ENCODE data around the gene IL4R.
"Not testable (repeated sequence)": the region's sequence is repeated elsewhere in the genome, so short reads cannot be mapped to it uniquely, and the experiment has no call there.

IL4R gene

DNA sequence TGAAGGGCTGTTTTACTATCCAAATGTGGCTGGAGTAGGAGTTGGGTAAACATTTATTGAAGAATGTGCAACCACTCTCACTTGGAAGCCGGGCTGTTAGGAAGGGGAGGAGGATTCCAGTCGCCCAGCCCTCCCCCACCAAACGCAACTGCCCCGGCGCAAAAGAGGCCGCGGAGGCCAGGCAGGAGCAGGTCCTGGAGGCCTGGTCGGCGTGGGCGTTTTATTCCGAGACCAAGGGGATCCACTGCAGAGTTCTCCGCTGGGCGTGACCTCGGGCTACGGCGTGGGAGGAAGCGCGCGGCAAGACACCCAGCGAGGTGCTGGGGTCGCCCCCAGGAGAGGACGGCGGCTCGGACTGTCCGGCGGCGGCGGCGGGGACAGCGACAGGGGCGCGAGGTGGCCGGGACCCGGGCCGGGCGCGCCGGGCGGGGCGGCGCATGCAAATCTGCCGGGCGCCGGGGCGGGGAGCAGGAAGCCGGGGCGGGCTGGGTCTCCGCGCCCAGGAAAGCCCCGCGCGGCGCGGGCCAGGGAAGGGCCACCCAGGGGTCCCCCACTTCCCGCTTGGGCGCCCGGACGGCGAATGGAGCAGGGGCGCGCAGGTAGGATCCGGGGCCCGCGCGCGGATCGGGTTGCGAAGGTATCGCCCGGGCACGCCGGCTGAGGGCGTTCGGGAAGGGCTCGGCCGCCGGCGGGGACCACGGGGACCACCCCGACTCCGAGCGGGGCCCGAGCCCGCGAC, at the start of gene IL4R:
IL4R (plus strand) TSS at position 553 of the 739 bp plus-strand sequence. CDS start 26,230 bp downstream, outside the sequence.
- DNase-seq: peak; percentile 54 to 68

DNA sequence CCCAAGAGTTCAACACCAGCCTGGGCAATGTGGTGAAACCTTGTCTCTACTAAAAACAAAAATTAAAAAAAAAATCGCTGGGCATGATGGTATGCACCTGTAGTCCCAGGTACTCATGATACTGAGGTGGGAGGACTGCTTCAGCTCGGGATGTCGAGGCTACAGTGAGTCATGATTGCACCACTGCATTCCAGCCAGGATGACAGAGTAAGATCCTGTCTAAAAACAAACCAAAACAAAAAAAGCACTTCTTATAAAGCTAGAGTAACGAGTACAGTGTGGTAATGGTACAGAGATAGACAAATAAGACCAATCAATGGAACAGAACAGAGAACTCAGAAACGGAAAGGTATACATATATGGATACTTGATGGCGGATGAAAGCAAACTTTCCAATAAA, 49.6 kb upstream of the IL4R start:
- no peak for DNase-seq

DNA sequence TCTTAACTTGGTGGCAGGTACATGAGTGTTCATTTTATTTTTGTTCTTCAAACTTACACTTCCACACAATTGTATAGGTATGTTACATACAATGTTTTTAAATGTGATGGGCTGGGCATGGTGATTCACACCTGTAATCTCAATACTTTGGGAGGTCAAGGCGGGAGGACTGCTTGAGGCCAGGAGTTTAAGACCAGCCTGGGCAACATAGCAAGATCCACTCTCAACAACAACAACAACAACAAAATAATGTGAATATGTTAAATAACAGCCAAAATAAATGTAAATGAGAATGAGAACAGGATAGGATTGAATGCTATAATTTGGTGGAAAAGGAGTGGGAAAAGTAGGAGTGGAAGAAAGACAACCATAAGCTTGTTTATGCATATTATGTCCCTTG, 47.8 kb upstream of the IL4R start:
- DNase-seq: no peak

DNA sequence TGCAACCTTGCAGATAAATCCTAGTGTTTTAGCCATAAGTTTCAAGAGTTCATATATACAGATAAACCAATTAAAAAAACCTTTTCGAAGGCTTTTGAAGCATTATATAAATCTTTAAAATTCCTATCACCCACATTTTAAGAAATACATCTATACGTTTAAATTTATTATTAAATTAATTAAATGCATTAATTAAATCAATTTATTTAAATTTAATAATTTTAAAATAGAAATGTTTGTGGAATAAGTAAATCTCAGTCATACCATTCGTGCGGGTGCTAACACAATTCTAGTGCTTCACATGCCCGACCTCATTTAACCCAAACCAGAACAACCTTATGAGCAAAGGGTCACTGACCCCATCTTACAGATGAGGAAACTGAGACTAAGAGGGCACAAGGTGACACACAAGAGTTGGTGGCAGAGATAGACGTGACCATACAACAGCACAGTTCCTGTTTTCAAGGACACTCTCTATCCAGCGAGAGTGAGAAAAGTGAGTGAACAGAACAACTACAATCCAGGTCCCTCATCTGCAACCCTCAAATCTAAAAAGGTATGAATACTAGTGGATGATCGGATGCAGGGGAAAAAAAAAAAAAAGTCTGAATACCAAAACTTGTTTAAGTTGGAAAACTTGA, 46.6 kb upstream of the IL4R start:
- no peak for DNase-seq

DNA sequence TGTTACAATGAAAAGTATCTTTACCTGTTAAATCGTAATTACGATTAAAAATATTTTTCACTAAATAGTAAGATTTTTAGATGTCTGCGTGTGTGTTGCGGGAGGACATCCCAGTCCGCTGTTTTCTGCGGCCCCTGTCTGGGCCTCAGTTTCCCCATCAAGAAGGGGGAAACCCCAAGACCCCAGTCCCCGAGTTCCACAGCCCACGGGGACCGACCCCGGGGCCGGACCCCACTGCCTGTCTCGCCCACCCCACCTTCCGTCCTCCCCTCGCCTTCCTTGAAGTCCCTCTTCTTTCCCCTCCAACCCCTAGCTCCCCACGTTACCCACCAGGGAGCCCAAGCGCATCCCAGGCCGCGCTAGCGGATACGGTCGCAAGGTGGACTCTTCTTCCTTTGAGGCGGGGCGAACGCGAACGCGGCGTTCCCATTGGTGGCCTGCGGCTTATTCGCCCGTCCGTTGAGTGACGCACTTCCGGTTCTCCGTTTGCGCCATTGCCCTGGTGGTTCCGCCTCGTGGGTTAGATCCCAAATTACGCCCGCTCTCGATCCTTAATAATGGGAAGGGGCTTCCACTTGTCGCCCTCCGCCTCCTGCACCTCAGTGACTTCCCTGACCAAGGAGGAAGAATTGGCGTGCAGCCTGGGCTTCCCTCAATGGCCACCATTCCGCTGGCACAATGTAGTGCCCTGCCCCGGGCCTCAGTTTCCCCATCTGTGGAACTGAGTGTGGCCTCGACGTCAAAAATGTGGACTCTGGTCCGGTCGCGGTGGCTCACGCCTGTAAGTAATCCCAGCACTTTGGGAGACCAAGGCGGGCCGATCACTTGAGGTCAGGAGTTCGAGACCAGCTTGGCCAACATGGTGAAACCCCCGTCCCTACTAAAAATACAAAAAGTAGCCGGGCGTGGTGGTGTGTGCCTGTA, 45.1 kb upstream of the IL4R start, which contains the start of gene NSMCE1:
NSMCE1 (minus strand) TSS at position 397 of the 924 bp plus-strand sequence. CDS start 11,202 bp downstream, outside the sequence.
- DNase-seq: peak; percentile 96 to 97

DNA sequence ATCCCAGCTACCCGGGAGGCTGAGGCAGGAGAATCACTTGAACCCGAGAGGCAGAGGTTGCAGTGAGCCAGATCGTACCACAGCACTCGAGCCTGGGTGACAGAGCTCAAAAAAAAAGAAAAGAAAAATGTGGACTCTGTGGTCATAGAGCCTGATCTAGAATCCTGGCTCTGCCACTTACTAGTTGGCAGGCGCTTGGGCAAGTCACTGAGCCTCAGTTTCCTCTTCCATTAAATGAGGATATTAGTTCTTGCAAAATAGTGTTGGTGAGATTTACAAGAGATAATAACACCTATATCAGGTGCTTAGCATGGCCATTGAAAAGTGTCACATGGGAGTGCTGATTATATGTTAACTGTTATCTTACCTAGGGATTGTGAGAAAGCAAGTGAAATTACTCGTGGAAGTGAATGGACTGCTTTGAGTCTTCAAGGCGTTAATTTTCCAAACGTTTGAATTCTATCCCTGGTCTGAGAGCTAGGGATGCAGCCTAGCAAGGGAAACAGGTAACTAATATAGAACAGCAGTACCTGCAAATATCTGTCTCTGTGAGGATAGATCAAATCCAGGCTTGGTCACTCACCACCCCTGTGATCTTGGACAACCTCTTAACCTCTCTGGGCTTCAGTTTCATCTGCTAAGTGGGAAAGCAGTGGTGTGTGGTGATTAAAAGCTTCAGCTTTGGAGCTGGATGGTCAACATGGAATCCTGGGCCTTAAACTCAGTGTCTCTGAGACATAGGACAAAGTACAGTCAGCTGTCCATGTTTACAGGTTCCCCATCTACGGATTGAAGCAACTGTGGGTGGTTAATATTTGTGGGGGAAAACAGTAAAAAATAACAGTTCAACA, 44.2 kb upstream of the IL4R start:
- no peak for DNase-seq

DNA sequence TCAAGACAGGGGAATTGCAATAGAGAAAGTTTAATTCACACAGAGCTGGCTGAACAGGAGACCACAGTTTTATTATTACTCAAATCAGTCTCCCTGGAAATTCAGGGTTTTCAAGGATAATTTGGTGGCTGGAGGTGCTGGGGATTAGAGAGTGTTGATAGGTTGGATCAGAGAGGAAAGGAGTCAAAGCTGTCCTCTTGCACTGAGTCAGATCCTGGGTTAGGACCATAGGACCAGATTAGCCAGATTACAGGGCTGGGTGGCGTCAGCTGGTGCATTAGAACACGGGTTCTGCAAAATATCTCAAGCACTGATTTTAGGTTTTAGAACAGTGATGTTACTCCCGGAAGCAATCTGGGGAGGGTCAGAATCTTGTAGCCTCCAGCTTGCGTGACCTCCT, 43.4 kb upstream of the IL4R start:
- no peak for DNase-seq

DNA sequence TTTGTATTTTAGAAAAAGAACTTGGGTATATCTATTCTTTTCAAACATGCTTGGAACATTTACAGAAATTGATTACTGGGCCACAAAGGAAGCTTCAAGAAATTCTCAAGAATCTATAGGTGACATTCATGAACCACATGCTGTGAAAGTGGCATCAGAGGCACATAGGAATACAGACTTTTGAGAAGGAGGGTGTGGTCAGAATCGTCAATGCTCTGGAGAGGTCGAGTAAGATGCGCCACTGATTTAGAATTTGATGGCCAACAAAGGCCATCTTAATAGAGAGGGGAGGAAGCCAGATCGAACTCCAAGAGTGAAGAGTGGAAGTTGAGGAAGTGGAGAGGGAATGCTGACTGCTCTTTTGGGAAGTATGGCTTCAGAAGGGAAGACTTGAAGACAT, 41.7 kb upstream of the IL4R start:
- DNase-seq: no peak

DNA sequence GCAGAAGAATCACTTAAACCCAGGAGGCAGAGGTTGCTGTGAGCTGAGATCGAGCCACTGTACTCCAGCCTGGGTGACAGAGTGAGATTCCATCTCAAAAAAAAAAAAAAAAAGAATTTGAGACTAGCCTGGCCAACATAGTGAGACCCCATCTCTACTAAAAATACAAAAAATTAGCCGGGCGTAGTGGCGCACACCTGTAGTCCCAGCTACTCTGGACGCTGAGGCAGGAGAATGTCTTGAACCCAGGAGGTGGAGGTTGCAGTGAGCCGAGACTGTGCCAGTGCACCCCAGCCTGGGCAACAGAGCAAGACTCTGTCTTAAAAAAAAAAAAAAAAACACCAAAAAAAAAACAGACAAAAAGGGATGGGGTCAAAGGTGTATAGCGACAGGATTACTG, 41.1 kb upstream of the IL4R start:
- not testable (repeated sequence) for DNase-seq

DNA sequence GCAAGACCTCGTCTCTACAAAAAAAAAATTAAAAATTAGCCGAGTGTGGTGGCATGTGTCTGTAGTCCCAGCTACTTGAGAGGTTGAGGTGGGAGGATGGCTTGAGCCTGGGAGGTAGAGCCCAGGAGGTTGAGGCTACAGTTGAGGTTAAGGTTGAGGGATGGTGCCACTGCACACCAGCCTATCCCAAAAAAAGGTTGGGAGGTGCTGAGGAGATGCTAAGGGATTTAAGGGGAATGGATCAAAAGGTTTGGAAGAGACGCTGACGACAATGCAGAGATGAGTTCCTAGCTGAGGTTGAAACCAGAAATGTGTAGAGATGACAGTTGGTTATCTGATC, 40.5 kb upstream of the IL4R start:
- DNase-seq: no peak

DNA sequence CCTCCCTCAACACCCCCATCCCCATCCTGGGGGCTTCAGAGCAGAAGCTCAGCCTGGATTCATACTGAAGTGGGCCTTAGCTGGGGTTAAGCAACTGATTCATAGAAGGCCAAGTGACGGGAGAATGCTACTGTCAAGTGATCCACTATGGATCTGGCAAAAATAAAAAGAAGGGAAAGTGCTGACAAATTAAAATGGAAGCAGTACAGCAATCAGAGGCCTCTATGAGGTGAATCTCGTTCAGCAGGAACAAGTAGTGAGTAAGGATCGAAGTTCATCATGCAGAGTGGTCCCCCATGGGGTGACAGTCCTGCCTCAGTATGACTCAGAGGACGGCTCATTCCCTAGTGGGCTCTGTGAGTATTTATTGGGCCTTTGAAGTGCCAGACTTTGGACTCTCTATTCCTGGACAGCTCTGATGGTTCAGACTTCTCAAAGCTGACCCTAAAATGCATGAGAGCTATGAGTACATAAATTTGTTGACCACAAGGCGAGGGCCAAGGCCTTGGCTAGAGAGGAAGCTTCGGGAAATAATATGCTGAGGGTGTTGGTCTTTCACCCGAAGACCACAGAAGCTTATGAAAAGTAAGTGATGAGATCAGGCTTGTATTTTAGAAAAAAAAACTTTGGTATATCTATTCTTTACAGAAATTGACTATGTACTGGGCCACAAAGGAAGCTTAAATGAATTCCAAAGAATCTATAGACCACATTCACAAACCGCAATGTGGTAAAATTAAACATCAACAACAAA, 39.9 kb upstream of the IL4R start:
- DNase-seq: peak in 1 of 2 donors; percentile 56

DNA sequence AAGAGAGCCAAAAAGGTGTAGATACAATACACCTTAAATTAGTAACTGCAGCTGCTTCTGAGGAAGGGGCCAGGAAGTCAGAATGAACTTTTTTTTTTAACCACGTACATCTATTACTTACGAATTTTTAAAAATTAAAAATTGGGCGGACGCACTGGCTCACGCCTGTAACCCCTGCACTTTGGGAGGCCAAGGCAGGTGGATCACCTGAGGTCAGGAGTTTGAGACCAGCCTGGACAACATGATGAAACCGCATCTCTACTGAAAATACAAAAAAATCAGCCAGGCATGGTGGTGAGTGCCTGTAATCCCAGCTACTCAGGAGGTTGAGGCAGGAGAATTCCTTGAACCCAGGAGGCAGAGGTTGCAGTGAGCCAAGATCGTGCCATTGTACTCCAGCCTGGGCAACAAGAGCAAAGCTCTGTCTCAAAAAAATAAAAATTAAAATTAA, 39.3 kb upstream of the IL4R start:
- not testable (repeated sequence) for DNase-seq

DNA sequence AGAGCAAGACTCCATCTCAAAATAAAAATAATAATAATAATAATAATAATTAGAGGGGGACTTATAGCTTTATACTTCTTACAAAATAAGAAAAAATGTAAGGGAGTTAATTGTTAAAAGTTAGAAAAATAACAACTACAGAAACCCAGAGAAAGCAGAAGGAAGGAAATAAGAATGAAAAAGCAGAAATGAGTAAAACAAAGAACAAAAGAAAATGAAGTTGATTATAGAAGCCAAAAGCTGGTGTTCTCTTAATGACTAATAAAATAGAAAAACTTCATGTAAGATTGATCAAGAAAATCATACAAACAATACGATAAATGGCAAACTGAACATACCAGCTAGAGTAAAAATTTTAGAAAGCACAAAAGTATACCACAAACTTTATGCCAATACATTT, 38.4 kb upstream of the IL4R start:
- DNase-seq: no peak

DNA sequence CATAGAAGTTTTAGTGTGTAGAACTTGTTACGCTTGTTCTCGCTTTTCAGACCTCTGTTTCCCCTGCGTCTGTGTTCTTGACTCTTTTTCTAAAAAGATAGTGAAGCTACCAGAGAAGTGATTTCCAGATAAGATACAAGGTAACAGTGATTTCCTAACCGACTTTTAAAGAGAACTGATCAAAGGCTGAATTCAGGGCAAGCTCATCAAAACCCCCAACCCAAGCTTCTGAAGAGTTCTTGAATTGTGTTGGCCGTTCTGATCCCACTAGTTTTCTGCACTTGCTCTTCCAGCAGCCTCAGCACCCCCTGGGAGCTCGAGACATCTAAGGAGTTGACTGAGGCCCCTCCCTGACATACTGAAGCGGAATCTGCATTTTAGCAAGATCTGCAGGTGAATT, 32.5 kb upstream of the IL4R start:
- DNase-seq: peak; percentile 20 to 24

DNA sequence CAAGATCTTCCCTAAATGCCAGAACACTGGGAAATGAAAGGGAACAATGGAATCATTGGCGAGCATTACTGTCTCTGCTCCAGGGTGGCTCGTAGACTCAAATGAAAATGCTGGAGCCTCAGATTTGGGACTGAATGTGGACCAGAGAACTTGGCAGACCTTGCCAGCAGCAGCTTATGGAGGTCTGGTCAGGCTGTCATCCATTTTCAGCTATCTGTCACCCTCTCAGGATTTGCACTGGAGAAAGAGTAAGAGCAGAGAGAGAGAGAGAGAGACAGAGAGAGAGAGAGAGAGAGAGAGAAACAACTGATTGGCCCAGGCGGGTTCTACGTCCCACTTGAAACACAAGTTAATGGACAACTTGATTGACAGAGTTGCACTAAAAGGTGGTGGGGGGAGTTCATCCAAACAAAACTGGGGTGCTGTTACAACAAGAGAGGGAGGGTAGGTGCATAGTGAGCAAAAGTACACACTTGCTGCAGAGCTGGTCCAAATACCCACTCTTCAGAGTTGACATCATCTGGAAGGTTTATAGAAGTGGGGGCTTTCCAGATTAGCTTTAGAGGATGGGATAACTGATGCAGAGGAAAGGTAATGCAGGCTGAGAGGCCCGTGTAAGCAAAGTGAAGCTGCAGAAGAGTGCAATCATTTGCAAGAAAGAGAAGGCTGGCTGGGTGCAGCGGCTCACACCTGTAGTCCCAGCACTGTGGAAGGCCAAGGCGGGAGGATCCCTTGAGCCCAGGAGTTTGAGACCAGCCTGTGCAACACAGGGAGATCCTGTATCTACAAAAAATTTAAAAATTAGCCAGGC, 28.7 kb upstream of the IL4R start:
- no peak for DNase-seq

DNA sequence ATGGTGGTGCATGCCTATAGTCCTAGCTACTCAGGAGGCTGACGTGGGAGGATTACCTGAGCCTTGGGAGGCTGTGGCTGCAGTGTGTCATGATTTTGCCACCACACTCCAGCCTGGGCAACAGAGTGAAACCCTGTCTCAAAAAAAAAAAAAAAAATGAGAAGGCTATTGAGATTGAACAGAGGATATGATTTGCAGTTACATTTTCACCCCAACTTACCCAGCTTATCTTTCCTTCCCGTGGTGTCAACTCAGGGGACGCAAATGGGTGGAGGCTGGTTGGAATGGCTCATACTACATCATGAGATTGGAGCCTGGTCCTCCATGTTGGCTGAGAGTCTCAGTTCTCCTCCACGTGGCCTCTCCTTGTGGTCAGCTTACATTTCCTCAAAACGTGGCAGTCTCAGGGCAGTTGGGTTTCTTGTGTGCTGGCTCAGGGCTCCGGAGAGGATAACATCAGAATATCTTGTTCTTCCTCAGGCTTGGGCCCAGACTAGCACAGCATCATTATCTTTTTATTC, 28.0 kb upstream of the IL4R start:
- no peak for DNase-seq

DNA sequence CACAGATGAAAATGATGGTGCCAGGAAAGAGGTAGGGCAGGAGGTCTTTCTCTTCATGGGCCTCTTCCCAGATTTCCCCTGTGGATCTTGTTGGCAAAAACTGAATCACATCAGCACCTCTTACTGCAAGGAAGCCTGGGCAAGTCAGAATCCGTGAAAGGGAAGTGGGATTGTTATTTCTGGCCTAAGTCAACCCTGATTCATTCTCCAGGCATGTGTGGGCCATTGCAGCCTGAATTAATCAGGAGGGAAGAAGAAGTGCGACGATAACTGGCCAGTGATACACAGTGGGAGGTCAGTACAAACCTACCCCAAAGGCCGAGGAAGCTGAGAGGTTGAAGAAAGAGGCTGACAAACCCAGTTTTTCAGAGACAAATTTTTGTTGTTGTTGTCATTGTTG, 27.3 kb upstream of the IL4R start:
- no peak for DNase-seq

DNA sequence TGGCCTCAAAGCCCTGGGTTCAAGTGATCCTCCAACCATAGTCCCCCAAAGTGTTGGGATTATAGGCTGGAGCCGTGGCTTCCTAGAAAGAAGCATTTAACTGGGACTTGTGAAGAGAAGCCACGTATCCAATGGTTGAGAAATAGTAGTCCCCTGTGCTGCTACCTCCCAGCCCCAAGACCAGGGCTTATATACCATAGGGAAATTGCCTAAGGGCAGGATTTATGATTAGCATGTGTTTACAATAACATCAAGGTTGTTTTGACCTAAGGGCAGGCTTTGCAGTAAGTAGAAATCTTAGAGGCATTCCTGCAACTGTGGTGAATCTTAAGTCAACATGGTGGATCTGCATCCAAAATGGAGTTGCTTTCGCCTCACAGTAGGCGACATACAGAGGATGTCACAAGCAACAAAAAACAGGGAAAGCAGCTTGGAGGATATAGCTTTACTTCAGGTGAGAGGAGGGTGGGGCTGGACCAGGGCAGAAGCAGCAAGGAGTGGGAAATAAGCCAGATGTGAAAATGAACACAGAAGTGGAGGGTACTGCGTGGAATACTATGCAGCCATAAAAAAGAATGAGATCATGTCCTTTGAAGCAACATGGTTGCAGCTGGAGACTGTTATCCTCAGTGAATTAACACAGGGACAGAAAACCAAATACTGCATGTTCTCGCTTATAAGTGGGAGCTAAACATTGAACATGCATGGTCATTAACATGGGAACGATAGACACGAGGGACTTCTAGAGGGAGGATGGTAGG, 26.5 kb upstream of the IL4R start:
- no peak for DNase-seq

DNA sequence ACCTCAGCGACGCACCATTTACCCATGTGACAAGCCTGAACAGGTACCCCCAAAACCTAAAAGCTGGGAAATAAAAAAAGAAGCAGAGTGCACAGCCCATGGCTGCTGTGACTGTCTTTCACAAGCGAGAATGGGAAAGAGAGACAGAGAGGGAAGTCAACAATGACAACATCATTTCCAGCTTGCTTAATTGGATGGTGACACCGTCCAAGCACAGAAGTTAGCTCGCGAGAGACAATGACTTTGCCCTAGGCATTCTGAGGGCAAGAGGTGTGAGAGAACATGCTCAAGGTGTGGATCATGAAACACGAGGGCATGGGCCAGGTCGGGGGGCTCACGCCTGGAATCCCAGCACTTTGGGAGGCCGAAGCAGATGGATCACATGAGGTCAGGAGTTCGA, 25.9 kb upstream of the IL4R start:
- DNase-seq: no peak

DNA sequence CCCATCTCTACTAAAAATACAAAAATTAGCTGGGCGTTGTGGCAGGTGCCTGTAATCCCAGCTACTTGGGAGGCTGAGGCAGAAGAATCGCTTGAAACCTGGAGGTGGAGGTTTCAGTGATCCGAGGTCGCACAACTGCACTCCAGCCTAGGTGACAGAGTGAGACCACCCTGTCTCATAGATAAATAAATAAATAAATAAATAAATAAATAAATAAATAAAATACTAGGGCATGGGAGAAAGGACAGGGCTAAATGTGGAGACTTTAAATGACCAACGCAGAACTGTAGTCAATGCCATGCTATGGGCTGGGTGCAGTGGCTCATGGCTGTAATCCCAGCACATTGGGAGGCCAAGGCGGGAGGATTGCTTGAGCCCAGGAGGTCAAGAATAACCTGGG, 25.5 kb upstream of the IL4R start:
- DNase-seq: not testable (repeated sequence)

All from CD4-positive, alpha-beta T cell treated with Interferon alpha-2 for 1 hour (primary cell).